Measurements from ENCODE around the gene MRPS6.

The MRPS6 gene

GRCh38 chr21:34073032-34073748 lies at the start of gene MRPS6, which contains the start of gene SLC5A3:
Gene MRPS6 (plus strand): TSS chr21:34073578. CDS start chr21:34073701, 123 bp downstream.
Gene SLC5A3 (plus strand): TSS chr21:34073578. CDS start chr21:34095199, 21,621 bp downstream.
- peak; percentile 69 for DNase-seq (ENCODE audit: low read depth)

GRCh38 chr21:34023691-34024373 lies 49.5 kb upstream of the MRPS6 start:
- no peak for DNase-seq (ENCODE audit: low read depth)

- no peak for DNase-seq (ENCODE audit: low read depth)
Observed at GRCh38 chr21:34024374-34024693, 49.0 kb upstream of the MRPS6 start.

GRCh38 chr21:34027721-34028461 lies 45.5 kb upstream of the MRPS6 start:
- no peak for DNase-seq (ENCODE audit: low read depth)

- DNase-seq (ENCODE audit: low read depth), result peak; percentile 28
Observed at GRCh38 chr21:34029743-34030528, 43.4 kb upstream of the MRPS6 start.

GRCh38 chr21:34031835-34032370 lies 41.5 kb upstream of the MRPS6 start:
- DNase-seq (ENCODE audit: low read depth), result no peak

GRCh38 chr21:34034369-34035014 lies 38.9 kb upstream of the MRPS6 start:
- no peak for DNase-seq (ENCODE audit: low read depth)

GRCh38 chr21:34035619-34036354 lies 37.6 kb upstream of the MRPS6 start:
- no peak for DNase-seq (ENCODE audit: low read depth)

- DNase-seq (ENCODE audit: low read depth), result no peak
Observed at GRCh38 chr21:34037009-34037795, 36.2 kb upstream of the MRPS6 start.

- DNase-seq (ENCODE audit: low read depth), result no peak
Observed at GRCh38 chr21:34039678-34040382, 33.5 kb upstream of the MRPS6 start.

- no peak for DNase-seq (ENCODE audit: low read depth)
Observed at GRCh38 chr21:34042735-34043134, 30.6 kb upstream of the MRPS6 start.

- DNase-seq (ENCODE audit: low read depth), result no peak
Observed at GRCh38 chr21:34043333-34043732, 30.0 kb upstream of the MRPS6 start.

GRCh38 chr21:34046917-34047316 lies 26.5 kb upstream of the MRPS6 start:
- DNase-seq (ENCODE audit: low read depth), result no peak

GRCh38 chr21:34047835-34048234 lies 25.5 kb upstream of the MRPS6 start:
- no peak for DNase-seq (ENCODE audit: low read depth)

- no peak for DNase-seq (ENCODE audit: low read depth)
Observed at GRCh38 chr21:34052171-34052570, 21.2 kb upstream of the MRPS6 start.

- no peak for DNase-seq (ENCODE audit: low read depth)
Observed at GRCh38 chr21:34054259-34054658, 19.1 kb upstream of the MRPS6 start.

- DNase-seq (ENCODE audit: low read depth), result no peak
Observed at GRCh38 chr21:34055615-34056014, 17.8 kb upstream of the MRPS6 start.

GRCh38 chr21:34061983-34062382 lies 11.4 kb upstream of the MRPS6 start:
- DNase-seq (ENCODE audit: low read depth), result no peak

GRCh38 chr21:34065027-34065426 lies 8.4 kb upstream of the MRPS6 start:
- DNase-seq (ENCODE audit: low read depth), result no peak

All from stimulated activated CD4-positive, alpha-beta T cell treated with anti-CD3 and anti-CD28 coated beads, Interleukin-2, amount 100 ng/mL, for 4 hours (primary cell).